OCI-LY7 (cell line): ENCODE measurements around the gene RNF180.
"Not testable (repeated sequence)": the region's sequence is repeated elsewhere in the genome, so short reads cannot be mapped to it uniquely, and the experiment has no call there.

Source experiments
- CTCF ChIP-seq: fragments of 200-600 bp; sonication (generic); conservative IDR thresholded peaks from 2 replicates; pipeline ENCODE4 v1.5.1; 2014; ENCODE audit warnings: mild to moderate bottlenecking, antibody characterized with exemption, low read length, moderate library complexity, mixed read lengths
- EZH2phosphoT487 ChIP-seq: fragments of 200-600 bp; sonication (generic); IDR thresholded peaks from 2 replicates; pipeline ENCODE4 v1.6.1; 2018; ENCODE audit warnings: low read depth, borderline replicate concordance, mild to moderate bottlenecking, mixed run types, antibody characterized with exemption, low read length, moderate library complexity, mixed read lengths

DNA sequence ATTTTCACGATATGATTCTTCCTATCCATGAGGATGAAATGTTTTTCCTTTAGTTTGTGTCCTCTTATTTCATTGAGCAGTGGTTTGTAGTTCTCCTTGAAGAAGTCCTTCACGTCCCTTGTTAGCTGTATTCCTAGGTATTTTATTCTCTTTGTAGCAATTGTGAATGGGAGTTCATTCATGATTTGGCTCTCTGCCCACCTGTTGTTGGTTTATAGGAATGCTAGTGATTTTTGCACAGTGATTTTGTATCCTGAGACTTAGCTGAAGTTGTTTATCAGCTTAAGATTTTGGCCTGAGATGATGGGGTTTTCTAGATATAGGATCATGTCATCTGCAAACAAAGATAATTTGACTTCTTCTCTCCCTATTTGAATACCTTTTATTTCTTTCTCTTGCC, 122.9 kb downstream of the RNF180 start:
- TF ChIP-seq CTCF, EZH2phosphoT487: not testable (repeated sequence)
